ENCODE results near the gene KDR.
A peak's percentile ranks its signal among the peaks of the same experiment; 100 is the strongest.

KDR gene

DNA sequence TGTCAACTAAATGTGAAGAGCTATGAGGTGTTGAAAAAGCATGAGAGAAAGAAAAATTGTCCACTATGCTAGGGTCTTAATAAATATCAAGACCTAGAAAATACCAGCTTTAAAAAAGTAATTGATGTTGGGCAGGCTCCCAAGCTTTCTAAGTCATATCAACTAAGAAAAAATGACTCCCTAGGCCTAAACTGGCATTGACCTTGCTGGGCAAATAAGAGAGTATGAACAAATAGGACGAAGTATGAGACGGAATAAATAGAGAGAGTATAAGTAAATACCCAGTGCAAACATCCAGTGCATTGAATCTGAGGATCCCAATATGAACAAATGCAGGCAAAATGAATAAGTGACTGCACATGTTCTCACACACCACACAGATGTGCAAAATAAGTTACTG, 3.2 kb downstream of the KDR start:
- no peak for DNase-seq

DNA sequence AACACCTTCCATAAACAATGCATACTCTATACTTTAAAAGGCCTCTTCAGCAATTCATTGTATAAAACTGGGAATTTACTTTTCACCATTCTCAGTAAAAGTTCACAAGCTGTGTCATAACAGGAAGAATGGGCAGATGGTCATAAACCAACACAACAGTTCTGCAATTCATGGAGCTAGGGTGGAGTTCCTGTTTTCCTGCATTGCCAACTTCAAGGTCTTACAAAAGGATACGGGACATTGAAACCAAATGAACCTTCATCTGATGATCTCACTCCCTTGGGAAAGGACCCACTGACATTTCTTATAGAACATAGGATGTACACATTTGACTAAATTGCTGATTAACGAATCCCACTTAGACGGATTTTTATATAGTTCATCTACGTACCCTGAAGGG, 4.1 kb downstream of the KDR start:
- no peak for DNase-seq

DNA sequence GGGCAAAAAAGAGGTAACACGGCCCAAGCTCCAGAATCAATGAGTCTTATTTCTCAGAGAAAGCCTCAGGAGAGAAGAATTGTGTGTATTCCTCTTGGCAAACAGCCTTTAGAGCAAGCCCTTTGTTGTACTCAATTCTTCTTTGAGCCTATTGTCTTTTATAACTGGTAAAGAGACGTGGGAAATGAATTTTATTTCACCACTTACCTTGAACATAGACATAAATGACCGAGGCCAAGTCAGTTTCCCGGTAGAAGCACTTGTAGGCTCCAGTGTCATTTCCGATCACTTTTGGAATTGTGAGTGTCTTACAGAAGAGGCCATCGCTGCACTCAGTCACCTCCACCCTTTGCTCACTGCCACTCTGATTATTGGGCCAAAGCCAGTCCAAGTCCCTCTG, 7.0 kb downstream of the KDR start:
- no peak for DNase-seq

DNA sequence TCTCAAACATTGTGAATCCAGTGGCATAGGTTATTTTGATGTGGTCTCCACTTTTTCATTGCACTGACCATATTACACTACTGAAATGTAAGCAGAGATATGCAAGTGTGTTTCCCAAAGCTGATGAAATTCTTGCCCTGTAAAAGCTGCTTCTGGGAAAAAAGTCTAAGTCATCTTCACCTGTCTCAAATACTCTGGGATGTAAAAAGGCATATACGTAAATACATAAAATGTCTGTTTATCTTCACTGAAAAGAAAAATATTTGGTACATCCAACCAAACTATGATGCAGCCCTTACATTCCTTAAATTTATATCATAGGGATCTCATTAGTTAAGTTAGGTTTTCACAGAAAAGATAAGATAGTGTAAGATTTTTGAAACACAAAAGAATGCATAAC, 7.9 kb downstream of the KDR start:
- DNase-seq, result no peak

DNA sequence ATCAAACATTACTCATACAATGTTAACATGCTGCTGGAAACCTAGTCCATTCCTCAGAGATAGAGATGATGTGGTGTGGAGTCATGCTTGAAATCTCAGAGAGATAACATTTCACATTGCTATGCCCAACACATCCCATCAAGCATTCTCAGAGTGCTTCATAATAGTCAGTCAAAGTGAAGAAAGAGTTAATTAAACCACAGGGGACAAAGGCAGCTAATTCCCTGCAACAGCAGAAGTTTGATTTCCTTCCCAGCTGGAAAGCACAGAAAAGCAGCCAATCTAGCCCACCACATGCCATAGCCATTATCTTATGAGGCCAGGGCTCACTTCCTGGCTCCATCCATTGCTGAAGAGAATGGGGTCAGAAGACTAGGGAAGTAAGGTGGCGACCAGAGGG, 8.9 kb downstream of the KDR start:
- DNase-seq, result peak; percentile 68

DNA sequence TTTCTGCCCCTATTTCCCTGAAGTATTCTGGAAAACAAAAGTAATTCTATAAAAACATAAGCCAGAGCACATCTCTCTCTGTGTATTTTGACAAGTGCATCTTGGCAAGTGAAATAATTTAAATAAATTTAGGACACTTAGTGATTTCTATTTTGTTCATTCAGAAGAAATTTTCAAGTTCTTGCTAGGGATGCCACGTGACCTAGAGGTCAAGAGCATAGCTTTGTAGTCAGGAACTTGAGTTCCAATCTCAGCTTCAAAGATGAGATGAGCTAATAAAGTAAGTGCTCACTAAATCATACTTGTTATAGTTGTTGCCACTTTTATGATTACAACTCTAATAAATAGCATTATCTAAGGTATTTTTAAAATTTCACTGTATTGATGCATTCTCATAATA, 13.8 kb downstream of the KDR start:
- DNase-seq, result no peak

DNA sequence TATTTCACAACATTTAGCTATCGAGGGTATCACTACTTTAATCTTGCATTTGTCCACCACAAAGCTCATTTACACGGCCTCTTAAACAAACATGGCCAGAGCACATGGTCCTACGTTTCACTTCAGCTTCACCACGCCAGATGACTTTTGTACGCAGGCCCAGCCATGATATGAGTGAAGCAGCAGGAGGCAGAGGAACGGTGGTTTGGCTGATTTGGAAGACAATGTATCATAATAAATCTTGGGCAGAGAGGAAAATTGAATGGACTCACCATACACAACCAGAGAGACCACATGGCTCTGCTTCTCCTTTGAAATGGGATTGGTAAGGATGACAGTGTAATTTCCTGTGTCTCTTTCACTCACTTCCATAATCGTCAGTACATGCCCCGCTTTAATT, 15.3 kb downstream of the KDR start:
- DNase-seq, result no peak

DNA sequence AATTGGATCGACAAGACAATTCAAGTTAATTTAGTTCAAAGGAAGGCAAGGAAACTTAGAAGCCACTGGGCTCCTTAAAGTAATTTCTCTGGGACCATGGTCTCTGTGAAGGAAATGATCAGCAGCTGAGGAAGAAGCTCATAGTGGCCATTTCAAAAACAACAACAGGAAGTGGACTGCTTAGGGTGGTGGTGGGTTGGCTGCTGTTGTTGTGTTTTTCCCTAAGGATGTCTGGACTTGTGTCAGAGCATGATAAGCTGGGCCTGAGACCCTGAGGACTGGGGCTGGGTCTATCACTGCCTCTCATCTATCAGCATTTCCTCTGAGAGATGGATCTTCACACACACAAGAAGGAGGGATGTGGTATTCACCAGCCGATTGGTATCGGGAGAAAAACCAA, 18.3 kb downstream of the KDR start:
- DNase-seq, result no peak

DNA sequence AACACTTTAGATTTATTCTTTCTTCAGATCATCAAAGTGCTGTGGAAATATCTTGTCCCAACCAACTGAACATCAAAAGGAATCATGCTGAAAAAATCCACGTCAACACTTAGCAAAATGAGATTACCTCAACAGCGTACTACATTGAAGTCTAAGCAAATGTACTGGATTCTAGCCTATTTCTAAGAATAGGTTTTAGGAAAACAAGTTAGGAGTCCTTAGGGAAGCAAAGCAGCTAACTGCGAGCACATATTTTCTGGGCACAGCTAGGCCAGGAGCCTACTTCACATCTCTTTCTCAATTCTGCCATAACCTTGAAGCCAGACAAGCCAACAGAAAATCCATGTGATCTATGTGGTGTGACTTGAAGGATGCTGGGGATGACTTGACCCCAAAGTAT, 22.2 kb downstream of the KDR start:
- no peak for DNase-seq

DNA sequence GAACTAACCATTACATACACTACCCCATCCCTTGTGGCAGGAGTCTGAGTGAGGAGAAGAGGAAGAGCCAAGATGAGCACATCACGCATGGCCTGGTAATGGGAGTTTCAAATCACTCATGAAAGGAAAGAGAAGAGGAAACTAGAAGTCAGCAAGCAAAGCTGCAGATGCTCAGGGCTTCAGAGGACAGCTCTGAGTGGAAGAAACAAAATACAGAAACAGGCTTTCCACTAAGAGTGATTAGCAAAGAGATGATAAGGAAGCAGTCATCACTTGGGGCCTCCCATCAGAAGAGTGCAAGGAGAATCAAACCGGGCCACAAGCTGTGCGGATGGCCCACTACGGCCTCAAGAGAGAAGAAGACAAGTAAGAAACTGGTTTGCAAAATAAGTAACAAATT, 25.6 kb downstream of the KDR start:
- DNase-seq, result no peak

DNA sequence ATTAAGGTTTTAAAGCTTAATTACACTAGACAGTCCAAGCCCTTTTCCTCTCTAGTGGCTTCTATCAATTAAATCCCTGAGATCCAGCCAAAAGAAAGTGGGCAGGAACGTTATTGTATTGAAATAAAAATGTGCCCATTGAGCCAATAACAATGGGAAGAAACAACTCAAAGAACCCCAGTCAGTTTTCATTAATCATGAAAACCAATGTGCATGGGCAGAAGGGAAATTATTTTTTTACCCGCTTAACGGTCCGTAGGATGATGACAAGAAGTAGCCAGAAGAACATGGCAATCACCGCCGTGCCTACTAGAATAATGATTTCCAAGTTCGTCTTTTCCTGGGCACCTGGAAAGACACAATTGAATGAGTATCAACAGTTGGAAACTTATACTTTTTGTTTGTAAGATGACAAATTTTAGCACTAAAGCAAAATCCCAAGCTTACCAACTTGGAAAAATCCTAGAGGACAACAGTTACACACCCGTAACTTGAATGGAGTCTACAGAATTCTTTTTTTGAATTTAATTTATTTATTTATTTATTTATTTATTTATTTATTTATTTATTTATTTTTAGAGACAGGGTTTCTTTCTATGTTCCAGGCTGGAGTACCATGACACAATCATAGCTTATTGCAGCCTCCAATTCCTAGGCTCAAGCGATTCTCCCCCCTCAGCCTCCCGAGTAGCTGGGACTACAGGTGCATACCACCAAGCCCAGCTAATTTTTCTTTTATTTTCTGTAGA, 26.8 kb downstream of the KDR start:
- no peak for DNase-seq

DNA sequence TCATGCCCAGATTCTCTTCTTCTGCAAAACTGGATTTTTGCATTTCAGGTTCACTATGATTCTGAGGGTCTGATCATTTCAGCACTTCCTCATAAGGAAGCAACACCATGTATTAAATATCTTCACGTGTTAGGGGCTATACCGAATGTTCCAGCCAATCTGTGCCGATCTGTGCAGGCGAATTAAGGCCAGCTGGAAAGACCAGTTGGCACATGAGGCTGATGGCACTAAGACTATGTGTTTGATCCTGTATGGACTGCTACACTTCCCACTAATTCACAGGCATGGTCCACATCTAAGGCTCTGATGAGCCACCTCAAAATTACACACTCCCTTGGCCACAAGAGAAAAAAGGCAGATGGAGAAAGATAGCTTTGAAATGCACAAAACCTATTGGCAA, 28.8 kb downstream of the KDR start:
- DNase-seq, result no peak

DNA sequence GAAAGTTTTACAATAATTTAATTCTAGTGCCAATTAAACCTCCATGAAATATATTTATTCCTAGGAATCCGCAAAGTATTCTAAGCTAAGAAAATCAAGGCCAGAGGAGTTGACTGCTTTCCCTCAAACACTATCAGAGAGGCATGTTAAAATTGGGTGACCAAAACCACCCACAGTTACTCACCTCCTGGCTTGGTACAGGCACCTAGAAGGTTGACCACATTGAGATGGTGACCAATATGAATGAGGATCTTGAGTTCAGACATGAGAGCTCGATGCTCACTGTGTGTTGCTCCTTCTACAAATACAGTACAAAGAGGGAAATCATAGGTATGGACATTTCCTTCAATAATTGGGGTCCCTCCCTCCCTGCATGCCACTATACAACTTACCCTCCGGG, 29.4 kb downstream of the KDR start:
- no peak for DNase-seq

DNA sequence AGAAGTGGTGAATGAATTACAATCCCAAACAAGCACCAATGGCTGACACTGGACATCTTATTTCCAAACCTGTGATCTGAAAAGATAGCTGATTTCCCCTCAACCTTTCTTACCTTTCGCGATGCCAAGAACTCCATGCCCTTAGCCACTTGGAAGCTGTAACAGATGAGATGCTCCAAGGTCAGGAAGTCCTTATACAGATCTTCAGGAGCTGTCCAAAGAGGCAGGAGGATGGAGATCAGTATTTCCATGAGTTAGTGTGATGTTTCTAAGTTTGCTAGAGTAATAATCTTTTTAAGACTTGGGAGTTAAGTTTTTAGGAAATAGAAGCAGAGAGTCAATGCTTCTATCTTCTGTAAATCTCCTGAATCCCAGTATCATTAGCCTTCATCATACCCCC, 32.9 kb downstream of the KDR start:
- no peak for DNase-seq

DNA sequence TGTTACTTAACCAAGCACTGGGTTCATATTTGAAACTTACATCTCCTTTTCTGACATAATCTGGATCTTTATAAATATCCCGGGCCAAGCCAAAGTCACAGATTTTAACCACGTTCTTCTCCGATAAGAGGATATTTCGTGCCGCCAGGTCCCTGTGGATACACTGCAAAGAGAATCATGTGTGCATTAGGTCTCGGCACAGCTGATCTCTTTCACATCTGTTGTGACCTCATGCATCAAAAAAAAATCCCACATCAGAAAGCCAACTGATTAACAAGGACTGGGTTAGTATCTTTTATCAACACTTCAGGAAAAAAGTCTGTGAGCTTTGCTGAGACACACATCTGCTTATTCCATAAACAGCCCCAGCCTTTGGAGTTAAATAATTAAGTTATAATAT, 35.5 kb downstream of the KDR start:
- no peak for DNase-seq

DNA sequence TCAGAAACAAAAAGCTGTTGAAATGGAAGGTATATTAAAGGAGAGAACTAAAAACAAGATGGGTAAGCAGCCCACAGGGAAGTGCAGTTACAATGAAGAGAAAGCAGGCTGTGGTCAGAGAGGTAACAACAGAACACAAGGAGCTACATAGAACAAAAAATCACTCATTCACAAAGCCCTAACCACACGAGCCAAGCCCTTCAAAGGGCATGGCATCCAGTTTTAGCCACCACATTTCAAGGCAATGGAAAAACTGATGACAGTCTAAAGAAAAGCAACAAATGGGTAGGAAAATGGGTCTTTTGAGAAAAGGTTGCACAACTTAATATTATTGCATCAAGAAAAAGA, 37.5 kb downstream of the KDR start:
- no peak for DNase-seq

DNA sequence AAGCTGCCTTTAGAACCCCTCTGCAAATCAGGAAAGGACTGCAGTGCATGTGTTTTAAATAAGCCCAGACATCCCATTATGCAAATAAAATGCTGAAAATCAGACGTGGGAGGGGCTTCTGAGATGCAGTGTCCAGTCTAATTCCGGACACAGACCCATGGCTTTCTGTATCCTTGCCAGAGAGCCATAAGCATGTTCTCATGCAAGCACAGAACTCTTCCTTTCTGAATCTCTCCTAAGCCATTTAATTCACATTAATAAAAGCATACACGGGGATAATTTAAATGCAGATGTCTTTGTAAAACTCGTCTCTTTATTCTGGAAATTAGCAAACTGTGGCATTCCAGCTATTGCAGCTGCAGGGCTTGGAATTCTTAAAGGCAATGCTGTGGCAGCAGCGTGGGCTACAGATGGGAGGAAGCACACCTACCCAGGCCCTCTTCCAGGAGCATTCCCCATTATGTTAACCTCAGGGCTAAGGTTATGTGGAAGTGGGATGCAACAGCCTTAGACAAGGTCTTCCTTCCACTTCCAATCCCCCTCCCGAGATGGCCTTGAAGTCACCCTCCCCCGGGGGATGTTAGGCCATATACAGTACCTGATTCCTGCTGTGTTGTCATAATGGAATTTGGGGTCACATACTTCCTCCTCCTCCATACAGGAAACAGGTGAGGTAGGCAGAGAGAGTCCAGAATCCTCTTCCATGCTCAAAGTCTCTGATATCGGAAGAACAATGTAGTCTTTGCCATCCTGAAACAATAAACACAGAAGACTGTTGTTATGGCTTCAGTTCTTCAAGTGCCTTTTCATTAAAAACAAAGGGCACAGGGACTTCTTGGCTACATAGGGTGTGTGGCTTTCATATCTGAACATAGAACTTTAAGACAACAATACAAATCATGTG, 38.1 kb downstream of the KDR start:
- DNase-seq, result peak; percentile 16

DNA sequence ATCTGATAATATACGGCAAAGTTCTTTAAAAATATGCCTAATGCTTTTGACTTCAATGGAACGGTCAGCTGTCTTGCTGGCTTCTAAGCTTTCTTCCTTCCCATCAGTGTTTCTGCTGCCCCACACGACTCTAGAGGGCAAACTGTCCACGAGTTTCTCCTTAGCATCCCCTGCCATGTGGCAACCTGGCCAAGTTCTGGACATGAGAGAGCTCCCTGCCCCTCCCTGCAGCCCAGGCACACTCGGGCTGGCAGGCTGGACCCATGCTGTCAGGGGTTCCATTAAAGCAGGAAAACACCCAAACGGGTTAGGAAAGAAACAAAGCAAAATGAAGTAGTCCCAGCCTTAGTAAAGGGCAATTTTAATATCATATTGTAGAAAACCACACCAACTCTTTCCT, 38.8 kb downstream of the KDR start:
- DNase-seq, result no peak

DNA sequence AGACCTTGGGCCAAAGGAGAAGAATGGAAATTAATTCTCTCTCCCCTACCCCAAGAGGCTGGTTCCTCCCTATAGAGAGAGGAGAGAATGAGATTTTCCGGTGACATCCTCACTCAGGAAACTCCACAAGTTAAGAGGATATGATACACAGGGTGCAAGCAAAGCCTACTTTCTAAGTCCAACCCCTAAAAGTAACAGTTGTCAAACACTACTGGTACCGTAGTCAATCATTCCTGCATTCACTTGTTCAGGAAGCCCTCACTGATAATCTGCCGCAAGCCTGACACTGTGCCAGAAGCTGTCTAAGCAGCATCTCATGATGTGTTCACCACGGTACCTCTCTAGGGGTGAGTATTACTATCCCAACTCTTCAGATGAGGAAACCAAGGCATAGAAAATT, 41.7 kb downstream of the KDR start:
- no peak for DNase-seq

DNA sequence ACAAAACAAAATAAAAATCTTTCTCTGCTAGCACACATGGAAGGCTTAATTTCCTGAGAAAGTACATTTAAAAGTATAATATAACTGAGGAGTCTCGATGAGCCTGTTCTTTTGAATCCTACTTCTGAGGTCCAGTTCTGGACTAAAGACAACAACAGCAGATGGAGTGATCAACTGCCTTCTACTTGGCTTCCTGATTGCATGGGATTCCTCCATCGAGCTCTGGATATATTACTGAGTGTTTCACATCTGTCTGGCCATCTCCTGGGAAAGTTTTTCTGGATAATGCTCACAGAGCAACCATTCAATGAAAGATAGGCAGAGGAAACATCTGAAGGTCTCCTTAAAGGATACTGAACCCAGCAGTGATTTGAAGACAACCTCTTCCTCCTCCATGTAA, 42.6 kb downstream of the KDR start:
- DNase-seq, result no peak

DNA sequence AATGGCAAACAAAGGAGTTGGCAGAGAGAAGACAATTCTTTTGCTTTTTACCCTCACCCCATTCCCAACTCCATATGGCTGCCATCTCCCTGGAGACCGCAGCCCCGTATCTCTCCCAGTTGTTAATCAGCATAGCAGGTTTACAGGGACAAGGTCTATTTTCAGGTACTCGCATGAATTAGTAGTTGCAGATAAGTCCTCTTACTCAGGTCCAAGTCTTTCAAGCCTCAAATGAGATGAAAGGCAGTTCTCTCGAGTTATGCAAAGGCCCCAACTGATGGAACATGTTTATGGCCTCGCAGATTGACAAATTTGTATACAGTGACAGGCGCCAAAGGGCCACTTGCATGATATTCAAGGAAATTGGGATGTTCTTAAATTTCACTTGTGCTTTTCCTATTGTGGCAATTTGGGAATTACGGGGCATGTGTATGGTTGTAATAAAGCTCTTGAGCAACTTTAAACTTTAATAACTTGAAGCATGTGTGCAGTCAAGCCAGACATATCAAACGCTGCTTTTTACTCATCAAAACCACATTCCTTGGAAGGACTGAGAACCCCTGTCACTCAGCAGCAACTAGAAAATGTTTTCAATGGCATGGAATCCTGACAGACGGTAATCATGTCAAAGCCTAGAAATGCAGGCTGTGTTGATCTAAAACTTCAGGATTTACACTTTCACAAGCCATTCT, 45.1 kb downstream of the KDR start:
- peak; percentile 75 for DNase-seq

DNA sequence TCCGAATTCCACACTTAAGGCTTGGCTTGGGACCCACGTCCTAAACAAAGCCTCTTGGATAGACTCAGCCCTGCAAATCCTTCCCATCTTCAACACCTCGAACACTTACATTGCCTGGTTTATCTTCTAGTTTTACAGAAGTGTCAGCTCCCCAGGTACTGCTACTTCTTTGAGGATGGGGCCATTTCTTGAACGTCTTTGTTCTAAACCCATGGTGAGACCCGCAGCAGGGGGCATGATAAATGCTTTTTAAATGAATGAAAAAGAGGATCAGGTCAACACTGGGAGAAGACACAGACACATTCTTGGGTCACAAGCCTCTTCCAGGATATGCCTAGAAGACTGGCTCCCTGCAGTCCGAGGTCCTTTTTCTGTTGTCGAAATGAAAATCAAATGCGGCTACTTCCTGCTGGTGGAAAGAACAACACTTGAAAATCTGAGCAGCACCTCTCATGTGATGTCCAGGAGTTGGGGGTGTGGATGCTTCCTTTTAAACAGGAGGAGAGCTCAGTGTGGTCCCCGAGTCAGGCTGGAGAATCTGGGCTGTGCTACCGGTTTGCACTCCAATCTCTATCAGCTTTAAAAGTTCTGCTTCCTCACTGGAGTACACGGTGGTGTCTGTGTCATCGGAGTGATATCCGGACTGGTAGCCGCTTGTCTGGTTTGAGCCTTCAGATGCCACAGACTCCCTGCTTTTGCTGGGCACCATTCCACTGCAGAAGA, 45.8 kb downstream of the KDR start:
- peak; percentile 43 for DNase-seq

DNA sequence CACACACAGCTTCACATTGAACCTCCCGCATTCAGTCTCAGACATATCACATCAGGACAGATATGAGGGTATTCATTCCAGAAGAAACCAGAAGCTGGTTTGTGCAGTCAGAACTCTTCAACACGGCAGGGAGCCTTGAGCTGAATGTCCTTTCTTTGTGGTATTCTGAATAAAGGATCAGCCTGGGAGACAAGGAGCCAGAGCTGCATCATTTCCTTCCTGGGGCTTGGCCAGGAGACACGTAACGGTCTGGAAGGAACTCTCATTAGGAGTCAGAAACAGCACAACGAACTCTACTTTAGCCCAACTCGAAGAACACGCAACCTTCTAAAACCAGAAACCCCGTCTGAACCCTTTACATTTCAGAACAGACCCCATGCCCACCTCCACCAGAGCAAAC, 46.4 kb downstream of the KDR start:
- peak; percentile 89 for DNase-seq

Measured in fibroblast of skin of scalp (primary cell).